Ishikawa (cell line): ENCODE results near the gene MYOF.

Source experiments
- CEBPB ChIP-seq: IDR thresholded peaks from 2 replicates; pipeline ENCODE4 v1.6.1; 2012
- EGR1 ChIP-seq: IDR thresholded peaks from 2 replicates; pipeline ENCODE4 v1.6.1; 2012
- EP300 ChIP-seq: IDR thresholded peaks from 2 replicates; pipeline ENCODE4 v1.6.1; 2012; ENCODE audit warnings: borderline replicate concordance
- MAX ChIP-seq: IDR thresholded peaks from 2 replicates; pipeline ENCODE4 v1.6.1; 2012
- NFIC ChIP-seq: IDR thresholded peaks from 2 replicates; pipeline ENCODE4 v1.6.1; 2012
- RAD21 ChIP-seq: IDR thresholded peaks from 2 replicates; pipeline ENCODE4 v1.6.1; 2012; ENCODE audit warnings: low read depth
- REST ChIP-seq: IDR thresholded peaks from 2 replicates; pipeline ENCODE4 v1.6.1; 2012; ENCODE audit warnings: low read depth, mild to moderate bottlenecking
- TCF12 ChIP-seq: IDR thresholded peaks from 2 replicates; pipeline ENCODE4 v1.6.1; 2012; ENCODE audit warnings: low read depth
- TEAD4 ChIP-seq: IDR thresholded peaks from 2 replicates; pipeline ENCODE4 v1.6.1; 2012
- USF1 ChIP-seq: IDR thresholded peaks from 2 replicates; pipeline ENCODE4 v1.6.1; 2012
- YY1 ChIP-seq: IDR thresholded peaks from 2 replicates; pipeline ENCODE4 v1.6.1; 2012; ENCODE audit warnings: low read depth
- ZBTB7A ChIP-seq: IDR thresholded peaks from 2 replicates; pipeline ENCODE4 v1.6.1; 2012; ENCODE audit warnings: low read depth

- TF ChIP-seq EP300: no peak
- TF ChIP-seq YY1: no peak
- no peak for TF ChIP-seq TCF12
- no peak for TF ChIP-seq MAX
- no peak for TF ChIP-seq REST
- TF ChIP-seq EGR1: no peak
- TF ChIP-seq NFIC: no peak
- TF ChIP-seq RAD21: no peak
- TF ChIP-seq TEAD4: no peak
- TF ChIP-seq USF1: no peak
- TF ChIP-seq ZBTB7A: no peak
- no peak for TF ChIP-seq CEBPB
These were observed 209.1 kb downstream of the MYOF start for GRCh38 chr10:93272884-93273675.
